H1 (cell line): ENCODE measurements around the gene SLC16A5. TPM values are rescaled to one million over a fixed set of nuclear protein-coding genes. Genes with fewer than 3 reads are reported as not detected.

ENCODE experiments used
- CTCF ChIA-PET: fragments of 300-600 bp; sonication (Branson Sonifier 250); formaldehyde crosslinking; loops from one replicate; lab custom pipeline; 2021; ENCODE audit not compliant: partially characterized antibody; lab: Charles Lee
- POLR2A ChIA-PET: fragments of 300-600 bp; sonication (Branson Sonifier 250); formaldehyde crosslinking; loops from one replicate; lab custom pipeline; 2021; ENCODE audit warnings: inconsistent platforms; ENCODE audit not compliant: partially characterized antibody; lab: Charles Lee
- DNase-seq, 2 experiments: peaks; one replicate each; pipeline versions ENCODE4 v3.0.0 to v3.0.0-alpha.2; 2010 to 2022; ENCODE audit warnings: low spot score in 2 of 2, low read depth in 1 of 2, mixed read lengths in 1 of 2
- FAIRE-seq: peaks from 2 replicates; lab custom pipeline; 2011; peaks lifted over from hg19 to GRCh38; lab: Jason Lieb, UNC
- H2AFZ ChIP-seq: 2 replicates; pipeline ENCODE4 v1.8.1; 2012; ENCODE audit warnings: low read length, inconsistent platforms
- H2AK5ac ChIP-seq: 2 replicates; pipeline ENCODE4 v1.6.1; 2013; ENCODE audit warnings: low read depth, low read length
- H2BK120ac ChIP-seq: replicated peaks from 2 replicates; pipeline ENCODE3; 2013; ENCODE audit warnings: low read depth, low read length, inconsistent platforms
- H2BK12ac ChIP-seq: 2 replicates; pipeline ENCODE4 v1.6.1; 2013; ENCODE audit warnings: low read depth, low read length
- H2BK15ac ChIP-seq: 2 replicates; pipeline ENCODE4 v1.6.1; 2013; ENCODE audit warnings: low read length
- H2BK20ac ChIP-seq: 2 replicates; pipeline ENCODE4 v1.6.1; 2013; ENCODE audit warnings: low read length
- H2BK5ac ChIP-seq: 2 replicates; pipeline ENCODE4 v1.6.1; 2013; ENCODE audit warnings: low read depth, low read length
- H3K14ac ChIP-seq: 2 replicates; pipeline ENCODE4 v1.6.1; 2013; ENCODE audit warnings: inconsistent platforms; ENCODE audit not compliant: insufficient read length
- H3K18ac ChIP-seq: 2 replicates; pipeline ENCODE4 v1.6.1; 2013; ENCODE audit warnings: low read length; ENCODE audit errors: extremely low read depth
- H3K23ac ChIP-seq: 2 replicates; pipeline ENCODE4 v1.6.1; 2013; ENCODE audit warnings: inconsistent platforms; ENCODE audit not compliant: insufficient read length
- H3K23me2 ChIP-seq: 2 replicates; pipeline ENCODE4 v1.6.1; 2013; ENCODE audit warnings: low read depth, low read length
- H3K27ac ChIP-seq: 2 replicates; pipeline ENCODE4 v1.6.1; 2011; ENCODE audit warnings: low read depth, low read length, inconsistent platforms
- H3K27me3 ChIP-seq, 4 experiments: replicated peaks in 1 of 4; 1 replicate in 1 of 4; 2 replicates in 3 of 4; pipeline versions ENCODE4 v1.6.1 to v1.8.1; 2011 to 2013; ENCODE audit warnings: low read length in 3 of 4, mild to moderate bottlenecking in 3 of 4, inconsistent platforms in 2 of 4, mixed read lengths in 2 of 4, moderate library complexity in 1 of 4; ENCODE audit not compliant: control insufficient read depth in 3 of 4, insufficient read depth in 3 of 4; ENCODE audit errors: extremely low read depth in 1 of 4
- H3K36me3 ChIP-seq, 4 experiments: 2 replicates each; pipeline versions ENCODE4 v1.6.1 to v1.8.1; 2011 to 2013; ENCODE audit warnings: mild to moderate bottlenecking in 4 of 4, low read length in 3 of 4, moderate library complexity in 2 of 4, control low read depth in 1 of 4, inconsistent platforms in 1 of 4; ENCODE audit not compliant: insufficient read depth in 4 of 4, control insufficient read depth in 2 of 4
- H3K4ac ChIP-seq: replicated peaks from 2 replicates; pipeline ENCODE3; 2013; ENCODE audit warnings: low read length, low read depth, mixed read lengths, inconsistent platforms; ENCODE audit not compliant: insufficient read length
- H3K4me1 ChIP-seq, 4 experiments: replicated peaks in 1 of 4; 1 replicate in 1 of 4; 2 replicates in 3 of 4; pipeline versions ENCODE4 v1.6.1 to v1.8.1; 2011 to 2013; ENCODE audit warnings: low read length in 3 of 4, inconsistent platforms in 2 of 4, mixed read lengths in 1 of 4; ENCODE audit not compliant: insufficient read depth in 4 of 4, control insufficient read depth in 3 of 4
- H3K4me2 ChIP-seq, 2 experiments: 2 replicates each; pipeline versions ENCODE4 v1.6.1 to v1.8.1; 2011 to 2013; ENCODE audit warnings: low read depth in 2 of 2, low read length in 2 of 2, control low read depth in 1 of 2, inconsistent platforms in 1 of 2, mild to moderate bottlenecking in 1 of 2; ENCODE audit not compliant: insufficient read depth in 1 of 2
- H3K4me3 ChIP-seq, 4 experiments: fragments of 200-600, 300-600 bp in 1 of 4; sonication (generic), shearing (Covaris generic), sonication (Bioruptor Twin) in 1 of 4; 2 replicates each; pipeline versions ENCODE4 v1.5.1 to v1.8.1; 2011 to 2016; ENCODE audit warnings: low read length in 4 of 4, low read depth in 3 of 4, control low read depth in 2 of 4, inconsistent platforms in 2 of 4, mild to moderate bottlenecking in 2 of 4, mixed read lengths in 1 of 4, moderate library complexity in 1 of 4; ENCODE audit not compliant: insufficient read depth in 2 of 4; ENCODE audit errors: extremely low read depth in 1 of 4
- H3K56ac ChIP-seq: replicated peaks from 2 replicates; pipeline ENCODE3; 2013; ENCODE audit warnings: low read depth, mild to moderate bottlenecking, mixed read lengths, low read length, inconsistent platforms; ENCODE audit not compliant: insufficient read length
- H3K79me1 ChIP-seq: 2 replicates; pipeline ENCODE4 v1.6.1; 2013; ENCODE audit warnings: low read depth, low read length, control low read depth
- H3K79me2 ChIP-seq, 2 experiments: 2 replicates each; pipeline versions ENCODE4 v1.6.1 to v1.8.1; 2012 to 2013; ENCODE audit warnings: low read length in 2 of 2, mild to moderate bottlenecking in 2 of 2, inconsistent platforms in 1 of 2; ENCODE audit not compliant: insufficient read depth in 2 of 2, control insufficient read depth in 1 of 2
- H3K9ac ChIP-seq, 4 experiments: replicated peaks in 1 of 4; 1 replicate in 1 of 4; 2 replicates in 3 of 4; pipeline versions ENCODE4 v1.6.1 to v1.8.1; 2011 to 2013; ENCODE audit warnings: low read depth in 3 of 4, low read length in 3 of 4, control low read depth in 2 of 4, mild to moderate bottlenecking in 2 of 4, moderate library complexity in 2 of 4, inconsistent platforms in 1 of 4; ENCODE audit errors: extremely low read depth in 1 of 4
- H3K9me3 ChIP-seq, 2 experiments: 2 replicates each; pipeline versions ENCODE4 v1.6.1 to v1.8.1; 2012 to 2013; ENCODE audit warnings: mild to moderate bottlenecking in 2 of 2, moderate library complexity in 2 of 2, control low read depth in 1 of 2, inconsistent platforms in 1 of 2, low read depth in 1 of 2, low read length in 1 of 2, mixed read lengths in 1 of 2; ENCODE audit not compliant: insufficient read depth in 2 of 2
- H4K20me1 ChIP-seq, 2 experiments: replicated peaks in 1 of 2; 2 replicates each; pipeline versions ENCODE3 to v1.8.1; 2011 to 2013; ENCODE audit warnings: inconsistent platforms in 2 of 2, low read length in 2 of 2, mild to moderate bottlenecking in 1 of 2; ENCODE audit not compliant: insufficient read depth in 2 of 2, control insufficient read depth in 1 of 2
- H4K5ac ChIP-seq: 2 replicates; pipeline ENCODE4 v1.6.1; 2013; ENCODE audit warnings: low read length, low read depth, mixed read lengths, inconsistent platforms; ENCODE audit not compliant: insufficient read length
- H4K8ac ChIP-seq: 2 replicates; pipeline ENCODE4 v1.8.0; 2013; ENCODE audit warnings: mild to moderate bottlenecking, moderate library complexity, low read length, inconsistent platforms; ENCODE audit not compliant: insufficient read depth; ENCODE audit errors: extremely low read depth
- H4K91ac ChIP-seq: replicated peaks from 2 replicates; pipeline ENCODE3; 2013; ENCODE audit warnings: low read length, mixed read lengths, inconsistent platforms; ENCODE audit not compliant: insufficient read length
- POU5F1 ChIP-seq: IDR thresholded peaks from 2 replicates; pipeline ENCODE4 v1.6.1; 2011; ENCODE audit warnings: low read depth, mild to moderate bottlenecking, low read length, moderate library complexity
- polyA plus RNA-seq, 7 experiments: library from polyadenylated mRNA; depleted of rRNA in 3 of 7; stranded (reverse) in 5 of 7; unstranded in 2 of 7; fragments of >200 nt in 5 of 7; fragments of 200-250 nt in 2 of 7; gene quantifications; 1 replicate in 5 of 7; 2 replicates in 1 of 7; 4 replicates in 1 of 7; pipeline versions ENCODE4 v1.2.1 to v1.2.3, GENCODE V29; 2011 to 2013; ENCODE audit warnings: missing spikeins in 2 of 7, mixed read lengths in 2 of 7
- total RNA-seq: library from RNA; stranded (reverse); fragmentation: NEBNext Ultra II Directional; extraction: Animal tissue kit (Norgen Biotek cat#: 25700); gene quantifications from 2 replicates; pipeline ENCODE4 v1.2.1, GENCODE V29; 2021

The SLC16A5 gene
- total and polyA plus RNA-seq, 2 of the 8 experiments (the other 6 are each of a cell fraction or from before 2014, with no cell fraction given), result 17.1 to 34.7 TPM

DNA sequence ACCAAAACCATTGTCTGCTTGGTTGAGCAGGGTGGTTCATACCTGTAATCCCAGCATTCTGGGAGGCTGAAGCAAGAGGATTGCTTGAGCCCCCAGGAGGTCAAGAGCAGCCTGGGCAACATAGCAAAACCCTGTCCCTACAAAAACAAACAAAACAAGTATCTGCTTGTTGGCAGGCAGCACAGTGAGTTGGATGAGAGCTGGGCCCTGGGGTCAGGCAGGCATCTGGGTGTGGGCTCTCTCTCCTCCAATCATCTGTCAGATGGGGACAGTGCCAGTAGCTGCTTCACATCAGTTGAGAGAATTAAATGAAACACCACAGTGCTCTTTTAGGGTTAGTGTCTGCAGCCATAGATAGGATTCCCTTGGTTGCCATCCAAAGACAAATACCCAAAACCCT, 27.8 kb downstream of the SLC16A5 start:
- Histone ChIP-seq H2AK5ac (no peak overlapping the region), H3K36me3 (no peaks in the 10 kb centered on the region)
- POLR2A ChIA-PET, result interaction anchor here (1.6 to 8.9 kb wide), 3 partner anchors 13 to 103 kb away, joined by 4 to 134 read pairs (median 11); partner anchors contain the start of genes JPT1, MRPL58 and NT5C

More for the DNA sequence above, 27.8 kb downstream of the SLC16A5 start:
- Histone ChIP-seq H3K56ac (no peak overlapping the region), H3K4me3 (no peak overlapping the region), H2BK5ac (no peak overlapping the region), H3K79me2 (peaks cover 0 to 3% of the 10 kb centered on the region in 2 experiments; a peak in 1 of 4 replicates), H3K18ac (no peak overlapping the region), H3K14ac (no peak overlapping the region), H4K91ac (no peak overlapping the region), H3K23ac (no peak overlapping the region), H3K79me1 (peaks cover 5% of the 10 kb centered on the region; the same call in 1 of the 2 replicates), H2BK20ac (no peak overlapping the region), H2BK15ac (no peak overlapping the region), H2BK12ac (no peak overlapping the region), H3K9ac (no peak overlapping the region), H4K8ac (no peak overlapping the region), H2AFZ (no peak overlapping the region), H3K4ac (no peak overlapping the region), H4K5ac (no peak overlapping the region), H3K4me2 (no peak overlapping the region), H3K9me3 (no peaks in the 10 kb centered on the region), H3K27ac (no peak overlapping the region), H4K20me1 (no peaks in the 10 kb centered on the region), H2BK120ac (no peak overlapping the region), H3K4me1 (peaks cover 0 to 1% (median 0%) of the 10 kb centered on the region in 4 experiments; a peak in 1 of 7 replicates), H3K23me2 (no peaks in the 10 kb centered on the region; the same call in 1 of the 2 replicates), H3K27me3 (no peaks in the 10 kb centered on the region)
- CTCF ChIA-PET, result interaction anchor here (0.6 to 9.6 kb wide), 17 partner anchors 10 to 409 kb away, joined by 3 to 239 read pairs (median 10); partner anchors contain the start of genes NT5C and SLC16A5
- TF ChIP-seq POU5F1, result no peak
- no peak for FAIRE-seq
- DNase-seq, result no peak
